HG02642 (cell line): ENCODE data around the gene SIRT2.
A peak's percentile ranks its signal among the peaks of the same experiment; 100 is the strongest.
"Not testable (repeated sequence)": the region's sequence is repeated elsewhere in the genome, so short reads cannot be mapped to it uniquely, and the experiment has no call there.

ENCODE experiments used
- ATAC-seq: cut with Tn5 transposase; IDR thresholded peaks from one replicate; pipeline ENCODE4 v1.9.1; 2021; ENCODE audit warnings: mild to moderate bottlenecking; ENCODE audit not compliant: unreplicated experiment, poor library complexity

SIRT2 gene

GRCh38 chr19:38870612-38871011, 28.8 kb downstream of the SIRT2 start:
- ATAC-seq = no peak

GRCh38 chr19:38869836-38870607, 29.4 kb downstream of the SIRT2 start:
- peak; percentile 72 for ATAC-seq

GRCh38 chr19:38869160-38869835, 30.1 kb downstream of the SIRT2 start:
- ATAC-seq = no peak

GRCh38 chr19:38868551-38868950, 30.9 kb downstream of the SIRT2 start:
- ATAC-seq = no peak

GRCh38 chr19:38867171-38867780, 32.1 kb downstream of the SIRT2 start:
- ATAC-seq = no peak

- ATAC-seq = no peak
These were observed 36.9 kb downstream of the SIRT2 start for GRCh38 chr19:38862321-38863059.

GRCh38 chr19:38861368-38861767, 38.0 kb downstream of the SIRT2 start:
- ATAC-seq = no peak

- ATAC-seq = not testable (repeated sequence)
These were observed 39.7 kb downstream of the SIRT2 start for GRCh38 chr19:38859631-38860204.

GRCh38 chr19:38856813-38857212, 42.6 kb downstream of the SIRT2 start:
- ATAC-seq = no peak

- ATAC-seq = not testable (repeated sequence)
These were observed 43.7 kb downstream of the SIRT2 start for GRCh38 chr19:38855751-38856150.

GRCh38 chr19:38854961-38855360, 44.5 kb downstream of the SIRT2 start:
- not testable (repeated sequence) for ATAC-seq

GRCh38 chr19:38853214-38853613, 46.2 kb downstream of the SIRT2 start:
- ATAC-seq = no peak

GRCh38 chr19:38852231-38853044, 47.0 kb downstream of the SIRT2 start:
- ATAC-seq = no peak

GRCh38 chr19:38851622-38852230, 47.7 kb downstream of the SIRT2 start:
- peak; percentile 28 for ATAC-seq

GRCh38 chr19:38850976-38851621, 48.3 kb downstream of the SIRT2 start:
- no peak for ATAC-seq

- peak; percentile 68 for ATAC-seq
These were observed 48.9 kb downstream of the SIRT2 start for GRCh38 chr19:38850436-38850975.

- peak; percentile 66 for ATAC-seq
These were observed 49.5 kb downstream of the SIRT2 start, which contains the start of gene HNRNPL for GRCh38 chr19:38849860-38850435. TSS of gene HNRNPL (minus strand) at chr19:38849986. CDS start at chr19:38849966, 20 bp downstream.
